Stimulated activated CD8-positive, alpha-beta memory T cell treated with anti-CD3 and anti-CD28 coated beads, Interleukin-4, amount 100 ng/mL, for 48 hours (primary cell): Measurements from ENCODE around the gene QPCT.
"Not testable (repeated sequence)": the region's sequence is repeated elsewhere in the genome, so short reads cannot be mapped to it uniquely, and the experiment has no call there.

Experiments used
- DNase-seq: peaks from one replicate; pipeline ENCODE4 v3.0.0-alpha.2; 2020

Gene QPCT

DNA sequence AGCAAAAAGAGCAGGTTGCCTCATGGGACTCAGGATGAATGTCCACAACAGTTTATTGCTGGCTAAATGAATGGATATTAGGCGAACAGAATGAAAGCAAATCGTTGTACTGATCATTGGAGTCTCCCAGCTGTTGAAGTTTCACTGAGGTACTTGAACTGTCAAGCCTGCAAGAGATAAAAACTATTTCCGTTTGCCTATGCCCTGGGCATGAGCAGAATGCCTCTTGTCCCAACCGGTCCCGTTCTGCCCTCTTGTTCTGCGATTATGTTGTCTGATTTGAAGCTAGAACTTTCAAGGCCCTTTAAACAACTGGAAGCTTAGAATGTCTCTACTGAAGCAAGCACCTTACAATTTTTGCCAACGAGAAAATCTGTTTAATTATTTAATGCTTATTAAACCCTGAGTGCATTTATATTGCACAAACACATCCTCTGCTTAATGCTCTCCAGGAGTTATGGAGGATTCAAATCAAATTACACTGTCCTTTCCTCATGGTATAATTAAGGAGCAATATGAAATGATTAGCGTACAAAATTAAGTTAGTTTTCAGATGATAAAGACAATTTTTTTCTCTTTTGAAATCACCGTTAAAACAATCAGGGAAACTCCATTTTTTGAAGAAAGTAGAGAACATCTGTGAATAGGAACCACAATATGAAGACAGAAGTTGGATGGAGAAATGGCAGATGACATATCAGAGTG is 17.7 kb downstream of the QPCT start:
- DNase-seq = no peak

DNA sequence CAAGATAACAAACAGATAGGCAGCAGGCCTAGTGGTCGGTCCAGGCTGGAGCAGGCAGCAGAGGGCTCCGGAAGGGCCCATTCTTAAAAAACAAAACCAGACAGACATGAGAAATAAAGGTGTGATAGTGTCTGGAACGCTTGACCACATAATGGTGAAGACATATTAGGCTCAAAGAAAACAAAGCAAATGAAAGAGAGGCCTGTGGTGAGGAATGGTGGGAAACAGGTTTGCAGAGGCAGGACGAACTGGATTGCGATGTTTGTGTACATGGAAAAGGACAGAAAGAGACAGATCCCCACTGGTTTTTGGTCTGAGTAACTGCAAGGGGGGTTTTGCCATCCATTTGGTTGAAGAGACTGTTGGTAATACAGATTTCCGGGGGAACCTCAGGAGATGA is 19.9 kb downstream of the QPCT start:
- DNase-seq = no peak

DNA sequence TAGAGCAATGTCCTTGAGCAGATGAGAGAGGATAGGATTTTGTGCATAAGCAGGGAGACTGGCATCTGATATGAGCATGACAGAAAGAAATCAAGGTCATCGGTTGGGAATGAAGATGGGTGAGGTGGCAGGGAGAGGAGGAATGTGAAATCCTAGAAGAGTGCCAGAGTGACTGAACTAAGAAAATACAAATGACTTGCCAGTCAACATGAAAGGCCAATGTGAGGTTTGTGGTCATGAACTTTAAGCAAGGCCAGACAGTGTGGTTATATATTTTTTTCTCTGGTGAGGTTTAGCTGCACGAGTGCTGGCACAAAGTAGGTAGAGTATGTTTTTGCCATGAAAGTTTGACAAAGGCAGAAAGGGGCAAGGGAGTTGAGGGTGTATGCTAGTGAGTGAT is 21.2 kb downstream of the QPCT start:
- no peak for DNase-seq

DNA sequence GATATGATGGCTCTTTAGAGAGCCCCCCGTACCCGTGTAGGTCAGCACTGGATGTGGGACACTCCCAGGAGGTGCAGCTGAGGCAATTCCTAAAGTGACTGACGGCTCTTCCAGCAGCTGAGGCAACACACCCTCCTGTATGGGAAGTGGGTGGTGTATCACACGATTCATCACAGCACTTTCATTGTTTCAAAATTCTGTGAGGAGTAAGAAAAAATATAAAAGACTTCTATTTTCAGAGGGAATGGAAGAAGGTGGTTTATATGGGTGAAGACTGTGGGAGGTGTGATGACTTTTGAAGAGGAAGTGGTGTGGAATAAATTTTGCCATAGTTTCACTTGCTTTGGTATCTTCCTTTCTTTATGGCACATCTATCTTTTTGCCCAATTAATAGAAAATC is 22.3 kb downstream of the QPCT start:
- DNase-seq = peak; percentile 48

DNA sequence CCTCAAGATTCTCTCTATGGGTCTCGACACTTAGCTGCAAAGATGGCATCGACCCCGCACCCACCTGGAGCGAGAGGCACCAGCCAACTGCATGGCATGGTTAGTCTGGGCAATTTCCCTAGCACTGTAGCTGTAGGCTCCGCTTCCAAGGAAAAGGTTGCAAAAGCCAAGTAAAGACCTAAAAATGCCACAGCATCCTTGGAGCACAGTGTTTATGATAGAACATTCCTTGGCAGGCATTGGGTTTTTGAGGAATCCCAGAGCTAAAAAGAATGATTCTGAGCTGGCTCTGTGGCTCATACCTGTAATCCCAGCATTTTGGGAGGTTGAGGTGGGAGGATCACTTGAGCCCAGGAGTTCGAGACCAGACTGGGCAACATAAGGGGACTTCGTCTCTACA is 22.9 kb downstream of the QPCT start:
- DNase-seq = no peak

DNA sequence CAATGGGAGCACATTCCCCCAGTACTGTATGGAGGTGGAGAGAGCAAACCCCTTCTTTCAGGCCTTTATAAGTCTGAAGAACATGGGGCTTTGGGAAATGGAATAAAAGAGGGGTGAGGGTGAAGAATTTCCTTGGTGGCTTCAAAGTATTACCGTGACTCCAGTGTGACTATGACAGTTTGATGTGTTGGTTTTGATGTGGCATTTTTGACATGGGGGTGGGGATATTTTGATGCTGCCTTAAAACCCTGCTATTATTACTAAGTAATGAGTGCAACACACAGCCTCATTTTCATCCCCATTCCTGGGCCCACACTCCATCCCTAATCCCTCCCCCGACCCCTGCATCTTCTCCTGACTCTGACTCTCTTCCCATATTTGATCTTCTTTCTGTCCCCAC is 23.6 kb downstream of the QPCT start:
- DNase-seq = no peak

DNA sequence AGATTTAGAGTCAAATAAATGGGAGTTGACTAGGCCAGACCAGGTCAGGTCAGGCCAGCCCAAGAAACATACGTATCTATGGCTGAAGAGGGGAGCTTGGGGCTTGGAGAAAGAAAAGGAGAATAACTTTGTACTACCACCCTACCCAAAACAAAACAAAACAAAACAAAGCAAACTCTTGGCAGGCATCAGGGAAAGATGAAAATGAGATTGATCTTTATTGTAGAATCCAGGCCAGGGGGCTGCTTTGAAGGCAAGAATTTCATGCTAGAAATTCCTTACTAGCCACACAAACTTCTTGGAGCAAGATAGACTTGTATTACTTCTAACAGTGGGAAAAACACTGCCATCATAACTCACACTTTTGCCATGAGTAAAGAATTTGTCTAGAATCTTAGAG is 26.2 kb downstream of the QPCT start:
- no peak for DNase-seq

DNA sequence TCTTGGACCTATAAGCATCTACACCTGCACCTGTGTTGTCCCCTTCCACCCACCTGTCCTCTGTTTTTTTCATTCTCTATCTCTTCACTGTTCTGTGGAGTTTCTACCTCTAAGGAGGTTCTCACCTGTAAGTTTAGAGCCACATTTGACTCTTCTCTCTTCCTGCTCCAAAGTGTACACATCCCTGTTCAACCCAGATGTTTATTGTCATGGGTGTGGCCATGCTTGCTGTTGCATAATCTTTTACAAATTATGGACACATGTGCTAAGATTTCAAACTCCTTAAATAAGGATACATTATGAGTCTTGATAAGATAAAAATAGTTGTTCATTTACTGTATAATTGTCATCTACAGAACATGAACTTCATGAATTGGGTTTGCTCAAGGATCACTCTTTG is 27.6 kb downstream of the QPCT start:
- no peak for DNase-seq

DNA sequence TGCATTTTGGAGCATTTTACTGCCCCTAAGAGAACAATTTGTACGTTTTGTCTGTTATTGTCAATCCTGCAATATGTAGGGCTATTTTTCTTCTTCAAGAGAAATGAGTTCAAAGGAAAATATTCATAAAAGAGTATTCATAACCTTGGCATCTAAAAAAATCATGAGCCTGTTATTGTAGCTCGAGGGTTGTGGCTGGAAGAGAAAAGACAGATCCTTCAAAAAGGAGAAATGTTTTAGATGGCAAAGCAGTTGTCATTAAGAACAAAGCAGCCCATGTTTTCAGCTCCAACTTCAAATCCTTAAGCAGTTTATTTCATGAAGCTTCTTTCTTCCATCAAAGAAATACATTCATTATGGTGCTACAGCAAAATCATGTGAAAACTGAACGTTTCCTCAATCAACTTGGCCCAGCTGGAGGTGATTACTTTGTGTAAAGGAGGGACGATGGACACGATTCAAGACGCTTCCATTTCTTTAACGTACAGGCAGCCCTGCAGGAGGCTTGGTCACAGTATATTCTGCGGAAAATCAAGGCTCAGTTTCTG is 31.4 kb downstream of the QPCT start:
- DNase-seq = no peak

DNA sequence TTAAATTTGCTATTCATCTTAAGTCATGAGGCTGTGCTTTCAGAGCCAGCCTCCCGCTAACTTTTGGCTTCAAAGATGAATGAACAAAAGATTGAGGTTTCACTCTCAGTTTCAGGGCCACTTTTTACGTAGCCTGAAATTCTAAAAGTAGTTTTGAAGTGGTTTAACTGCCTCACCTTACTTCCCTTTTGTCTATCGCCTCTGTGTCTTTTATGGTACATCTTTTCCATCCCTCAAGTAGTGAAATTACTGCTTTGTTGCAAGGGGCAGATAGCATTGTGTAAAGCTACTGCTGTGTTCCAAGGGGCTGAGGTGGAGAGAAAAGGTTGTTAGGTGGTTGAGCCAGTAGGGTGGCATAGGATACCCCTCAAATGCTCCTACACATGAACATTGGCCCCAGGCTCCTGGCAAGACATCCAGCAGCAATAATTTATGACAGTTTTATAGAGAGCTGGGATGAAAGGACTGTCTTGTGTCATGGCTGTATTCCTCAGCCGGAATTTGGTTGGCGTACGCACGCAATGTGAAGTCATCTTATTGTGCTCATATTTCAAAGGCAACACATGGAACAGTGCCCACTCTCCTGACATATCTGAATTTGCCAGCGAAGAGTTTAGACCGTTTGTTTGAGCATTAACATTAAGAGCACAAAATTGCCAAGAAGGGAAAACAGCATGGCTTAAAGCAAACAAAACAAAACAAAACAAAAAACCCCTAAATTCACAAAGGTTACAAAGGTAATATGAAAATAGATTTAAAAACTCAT is 32.2 kb downstream of the QPCT start:
- no peak for DNase-seq

DNA sequence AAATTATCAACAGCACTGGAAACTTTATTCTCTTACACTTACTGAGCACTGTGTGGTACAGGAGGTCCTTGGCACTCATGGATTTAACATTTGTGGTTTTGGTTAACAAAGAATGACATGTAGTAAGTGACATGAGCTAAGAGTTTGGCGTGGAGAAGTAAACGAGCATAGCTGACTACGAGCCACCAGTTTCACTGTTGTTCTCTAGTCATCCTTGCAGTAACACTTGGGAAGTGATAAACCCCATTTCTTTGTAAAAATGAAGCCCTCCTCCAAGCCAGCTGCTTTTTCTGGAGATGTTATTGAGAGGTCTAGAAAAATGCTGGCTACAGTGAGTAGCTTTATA is 32.7 kb downstream of the QPCT start:
- DNase-seq = no peak

DNA sequence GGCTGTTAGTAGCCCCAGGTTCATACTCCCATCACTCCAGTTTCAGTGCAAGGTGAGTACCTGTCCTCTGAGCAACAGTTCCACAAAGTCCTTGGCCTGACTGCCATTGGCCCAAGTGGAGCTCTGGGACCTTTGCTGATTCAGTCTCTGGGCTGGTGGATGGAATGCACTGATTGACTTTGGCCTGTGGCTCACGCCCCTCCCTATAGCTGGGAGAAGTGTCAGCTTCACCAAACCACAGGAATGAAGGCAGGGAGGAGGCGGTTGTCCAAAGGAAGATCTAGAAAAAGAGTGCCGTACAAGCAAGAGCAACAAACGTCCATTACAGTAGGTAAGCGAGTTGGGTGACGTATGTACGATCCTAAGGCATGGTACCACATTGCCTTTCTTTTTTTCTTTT is 34.0 kb downstream of the QPCT start:
- no peak for DNase-seq

DNA sequence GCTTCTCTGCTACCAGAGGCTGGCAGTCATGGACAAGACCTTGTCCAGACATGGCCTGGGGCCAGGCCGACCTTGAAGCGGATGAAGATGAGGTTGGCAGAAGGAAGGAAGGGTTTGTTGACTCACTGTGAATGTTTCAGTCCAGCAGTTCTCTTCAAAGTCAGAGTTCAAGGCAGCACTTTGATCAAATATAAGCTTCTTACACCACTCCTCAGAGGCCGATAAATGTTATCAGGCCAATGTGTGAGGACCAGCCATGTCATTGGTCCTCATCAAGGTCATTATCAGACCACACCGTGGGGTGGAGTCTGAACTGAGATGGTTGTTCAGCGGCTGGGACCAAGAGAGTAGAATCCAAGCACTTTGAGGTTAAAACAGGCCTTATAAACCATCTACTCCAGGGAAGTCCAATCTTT is 35.5 kb downstream of the QPCT start:
- DNase-seq = no peak

DNA sequence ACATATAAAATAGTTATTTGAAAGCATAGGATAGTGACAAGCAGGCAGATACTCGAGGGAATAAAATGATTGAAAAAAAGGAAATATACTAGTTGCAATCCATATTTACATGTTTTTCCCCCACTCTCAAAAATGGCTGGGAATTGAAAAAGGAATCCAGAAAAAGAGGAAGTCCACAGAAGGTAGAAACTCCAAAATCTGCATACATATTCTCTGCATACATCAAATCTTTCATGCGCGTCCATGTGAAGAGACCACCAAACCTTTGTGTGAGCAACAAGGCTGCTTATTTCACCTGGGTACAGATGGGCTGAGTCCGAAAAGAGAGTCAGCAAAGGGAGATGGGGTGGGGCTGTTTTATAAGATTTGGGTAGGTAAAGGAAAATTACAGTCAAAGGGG is 36.4 kb downstream of the QPCT start:
- not testable (repeated sequence) for DNase-seq

DNA sequence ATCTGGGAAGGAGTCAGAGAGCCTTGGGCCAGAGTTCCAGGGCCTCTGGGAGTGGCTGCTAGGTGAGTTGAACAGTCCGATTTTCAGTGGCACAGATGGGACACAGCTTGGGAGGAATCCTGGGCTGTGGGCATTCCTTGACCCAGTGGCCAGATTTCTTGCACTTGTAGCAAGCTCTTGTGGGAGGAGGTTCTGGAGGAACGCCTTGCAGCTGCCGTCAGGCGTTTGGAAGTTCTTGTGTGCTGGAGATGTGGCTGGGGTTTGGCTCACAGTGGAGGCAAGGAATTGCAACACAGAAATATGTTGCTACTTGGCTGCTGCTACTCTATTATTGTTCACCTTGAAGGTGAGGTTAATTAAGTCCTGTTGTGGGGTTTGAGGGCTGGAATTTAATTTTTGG is 39.8 kb downstream of the QPCT start:
- DNase-seq = not testable (repeated sequence)

DNA sequence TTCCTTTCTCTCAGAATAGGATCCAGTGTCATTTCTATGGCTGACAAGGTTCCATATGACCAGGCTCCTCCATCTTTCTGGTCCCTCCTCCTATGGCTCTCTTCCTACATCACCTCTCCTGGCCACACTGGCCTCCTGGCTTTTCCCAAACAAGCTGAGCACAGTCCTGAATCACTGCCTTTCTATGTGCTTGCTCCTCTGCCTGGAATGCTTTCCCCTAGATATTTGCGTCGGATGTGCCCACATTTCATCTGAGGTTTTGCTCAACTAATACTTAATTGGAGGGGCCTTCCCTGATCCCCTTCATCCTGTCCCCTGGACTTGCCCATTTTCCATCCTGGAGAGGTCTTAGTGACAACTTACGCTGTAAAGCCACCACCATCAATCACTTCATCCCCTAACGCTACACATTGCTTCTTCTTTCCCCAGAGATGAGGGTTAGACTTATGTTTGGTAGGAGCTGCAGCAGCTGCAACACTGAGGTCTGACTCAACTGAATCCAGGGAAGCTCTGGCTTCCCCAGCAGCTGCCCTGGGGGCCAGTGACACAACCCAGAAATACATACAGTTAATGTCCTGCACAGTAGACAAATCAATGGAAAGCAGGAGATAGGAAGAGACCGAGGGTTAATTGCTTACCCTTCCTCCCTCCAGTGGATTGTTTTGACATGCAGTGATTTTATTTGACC is 42.9 kb downstream of the QPCT start:
- DNase-seq = no peak

DNA sequence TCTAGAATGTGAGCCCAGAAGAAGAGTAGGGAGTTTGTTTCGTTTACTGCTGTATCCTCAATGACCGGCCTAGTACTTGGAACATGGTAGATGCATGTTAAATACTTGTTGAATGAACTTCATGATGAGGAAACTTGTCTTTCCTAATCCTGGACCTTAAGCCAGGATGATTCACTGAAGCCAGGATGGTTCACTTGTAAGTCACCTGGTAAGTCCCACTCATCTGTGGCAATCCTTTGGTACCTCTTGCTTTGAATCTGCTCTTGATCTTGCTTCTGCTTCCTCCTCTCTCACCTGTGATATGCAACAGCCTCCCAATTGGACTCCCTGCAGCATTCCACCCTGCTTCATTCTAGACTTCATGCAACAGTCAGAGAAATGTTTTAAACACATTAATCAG is 43.6 kb downstream of the QPCT start:
- no peak for DNase-seq

DNA sequence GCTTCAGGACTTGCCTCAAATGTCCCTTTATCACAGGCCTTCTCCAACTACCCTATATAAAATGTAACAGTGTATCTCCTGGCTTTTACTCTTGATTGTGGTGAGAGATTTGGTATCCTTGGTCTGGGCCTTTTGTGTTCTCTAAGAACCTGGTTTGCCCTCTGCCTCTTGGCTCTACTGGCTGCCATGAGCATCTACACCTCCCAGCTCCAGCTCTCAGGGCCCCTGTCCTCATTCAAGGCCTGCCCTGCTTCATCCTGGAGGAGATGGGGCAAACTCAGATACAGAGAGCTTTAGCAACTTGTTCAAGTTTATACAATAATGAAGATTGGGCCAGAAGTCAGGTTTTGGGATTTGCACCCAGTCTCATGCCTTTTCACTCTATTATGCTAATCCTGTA is 45.0 kb downstream of the QPCT start:
- DNase-seq = no peak

DNA sequence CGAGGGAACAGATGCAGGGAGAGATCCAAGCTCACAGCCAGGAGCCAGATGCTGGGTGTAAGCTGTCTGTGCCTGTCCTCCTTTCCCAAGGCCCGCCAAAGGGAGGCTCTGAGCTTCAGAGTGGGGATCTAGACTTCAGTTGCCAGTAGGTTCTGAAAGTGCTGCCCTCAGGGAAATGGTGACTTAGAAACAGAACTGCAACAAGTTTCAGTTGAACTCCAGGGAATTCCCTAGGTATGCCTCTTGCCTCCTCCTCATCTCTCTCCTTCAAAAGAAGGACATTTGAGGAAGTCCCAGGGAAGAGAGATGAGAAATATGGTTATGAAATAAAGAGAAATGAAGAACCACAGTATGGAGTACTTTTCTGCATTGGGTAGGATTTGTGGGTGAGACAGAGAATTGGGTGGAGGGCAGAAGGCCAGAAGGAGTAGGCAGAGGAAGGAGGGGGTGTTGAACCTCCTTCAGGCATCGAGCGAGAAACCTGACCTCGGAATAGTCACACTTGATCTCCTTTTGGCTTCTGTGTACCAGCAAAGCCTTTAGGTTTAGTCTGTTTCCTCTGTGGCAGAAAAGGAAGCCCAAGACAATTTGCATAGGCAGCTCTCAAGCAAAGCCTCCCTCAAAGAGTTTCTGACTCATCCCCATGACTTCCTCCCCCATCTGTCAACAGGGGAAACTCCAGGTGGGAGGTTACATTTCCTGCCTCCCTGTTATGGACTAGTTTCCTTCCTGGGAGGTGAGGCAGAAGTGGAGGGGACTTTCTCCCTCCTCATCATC is 45.7 kb downstream of the QPCT start:
- DNase-seq = peak; percentile 69

DNA sequence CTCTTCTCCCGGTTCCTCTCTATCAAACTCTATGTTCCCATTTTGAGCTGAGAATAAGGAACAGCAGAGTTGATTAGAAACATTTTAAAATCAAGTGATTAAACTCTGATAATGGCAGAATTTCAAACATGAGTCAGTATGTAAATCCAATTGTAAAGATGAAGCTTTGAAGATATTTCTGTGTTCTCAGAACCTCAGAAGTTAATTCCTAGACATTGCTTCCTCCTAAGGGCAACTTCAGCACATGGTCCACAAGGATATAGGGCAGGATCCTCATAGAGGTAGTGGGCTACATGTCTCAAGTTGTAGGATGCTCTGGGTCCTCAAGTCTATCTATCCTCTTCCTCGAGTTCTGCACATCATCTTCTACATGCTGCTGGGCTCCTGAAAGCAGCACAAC is 46.3 kb downstream of the QPCT start:
- DNase-seq = no peak

DNA sequence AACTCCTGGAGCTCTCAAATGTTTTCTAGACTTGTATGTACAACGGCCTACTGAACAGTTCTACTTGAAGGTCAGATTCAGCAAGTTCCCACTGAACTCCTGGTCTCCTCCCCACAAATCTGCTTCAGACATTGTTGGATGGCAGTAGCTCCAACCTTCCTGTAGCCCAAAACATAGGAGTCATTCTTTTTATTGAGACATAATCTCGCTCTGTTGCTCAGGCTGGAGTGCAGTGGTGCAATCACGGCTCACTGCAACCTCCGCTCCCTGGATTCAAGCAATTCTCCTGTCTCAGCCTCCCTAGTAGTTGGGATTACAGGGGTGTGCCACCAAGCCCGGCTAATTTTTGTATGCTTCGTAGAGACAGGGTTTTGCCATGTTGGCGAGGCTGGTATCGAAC is 47.3 kb downstream of the QPCT start:
- DNase-seq = no peak

DNA sequence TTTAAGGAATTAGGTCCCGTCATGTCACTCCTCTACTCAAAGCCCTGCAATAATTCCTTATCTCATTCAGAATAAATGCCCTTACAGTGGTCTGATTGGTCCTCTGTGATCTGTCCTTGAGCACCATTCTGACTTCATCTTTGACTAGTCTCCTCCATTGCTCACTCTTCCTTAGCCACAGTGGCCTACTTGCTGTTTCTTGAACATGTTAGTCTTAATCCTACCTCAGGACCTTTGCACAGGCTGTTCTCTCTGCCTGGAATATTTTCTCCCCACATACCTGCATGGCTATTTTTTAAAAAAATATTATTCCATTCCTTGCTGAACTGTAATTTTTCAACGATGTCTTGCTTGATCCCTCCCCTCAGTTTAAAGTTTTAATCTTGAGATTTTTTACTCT is 48.0 kb downstream of the QPCT start:
- DNase-seq = no peak

DNA sequence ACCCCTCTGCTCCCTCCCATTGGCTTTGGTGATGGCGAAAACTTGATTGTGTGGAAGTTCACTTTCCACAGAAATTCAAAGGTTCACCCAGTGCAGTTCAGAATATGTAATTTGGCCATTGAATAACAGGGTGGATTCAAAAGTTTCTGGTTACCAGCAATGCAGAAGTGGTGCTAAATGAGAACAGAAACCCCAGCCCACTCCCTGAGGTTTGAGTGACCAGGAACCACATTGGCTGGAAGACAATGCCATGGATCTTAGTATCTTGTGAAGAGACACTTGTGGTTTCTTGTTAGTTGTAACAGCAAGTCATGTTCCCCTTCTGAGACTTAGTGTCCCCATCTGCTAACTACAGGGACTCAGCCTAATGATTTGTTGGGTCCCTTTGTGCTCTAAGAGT is 49.8 kb downstream of the QPCT start:
- DNase-seq = no peak
